ENCODE measurements around the gene BICDL2.
"Not testable (repeated sequence)": the region's sequence is repeated elsewhere in the genome, so short reads cannot be mapped to it uniquely, and the experiment has no call there.

The BICDL2 gene

DNA sequence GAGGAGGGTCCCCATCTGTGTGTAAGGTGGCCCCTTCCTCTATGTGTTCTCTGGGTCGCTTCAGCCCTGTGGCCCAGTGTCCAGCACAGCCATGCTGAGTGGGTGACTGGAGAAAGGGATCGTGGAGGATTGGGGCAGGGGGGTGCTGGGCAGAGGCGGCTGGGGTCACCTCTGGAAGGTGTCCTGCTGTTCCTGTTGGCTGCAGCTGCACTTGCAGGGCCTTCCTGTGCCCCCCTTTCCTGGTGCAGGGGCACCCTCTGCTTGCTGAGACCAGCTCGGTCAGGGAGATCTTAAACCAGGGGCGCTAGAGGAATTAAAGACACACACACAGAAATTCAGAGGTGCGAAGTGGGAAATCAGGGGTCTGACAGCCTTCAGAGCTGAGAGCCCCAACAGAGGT is 39.8 kb upstream of the BICDL2 start:
- H3K27ac ChIP-seq = no peak overlapping the region
- TF ChIP-seq, protein P1, sequence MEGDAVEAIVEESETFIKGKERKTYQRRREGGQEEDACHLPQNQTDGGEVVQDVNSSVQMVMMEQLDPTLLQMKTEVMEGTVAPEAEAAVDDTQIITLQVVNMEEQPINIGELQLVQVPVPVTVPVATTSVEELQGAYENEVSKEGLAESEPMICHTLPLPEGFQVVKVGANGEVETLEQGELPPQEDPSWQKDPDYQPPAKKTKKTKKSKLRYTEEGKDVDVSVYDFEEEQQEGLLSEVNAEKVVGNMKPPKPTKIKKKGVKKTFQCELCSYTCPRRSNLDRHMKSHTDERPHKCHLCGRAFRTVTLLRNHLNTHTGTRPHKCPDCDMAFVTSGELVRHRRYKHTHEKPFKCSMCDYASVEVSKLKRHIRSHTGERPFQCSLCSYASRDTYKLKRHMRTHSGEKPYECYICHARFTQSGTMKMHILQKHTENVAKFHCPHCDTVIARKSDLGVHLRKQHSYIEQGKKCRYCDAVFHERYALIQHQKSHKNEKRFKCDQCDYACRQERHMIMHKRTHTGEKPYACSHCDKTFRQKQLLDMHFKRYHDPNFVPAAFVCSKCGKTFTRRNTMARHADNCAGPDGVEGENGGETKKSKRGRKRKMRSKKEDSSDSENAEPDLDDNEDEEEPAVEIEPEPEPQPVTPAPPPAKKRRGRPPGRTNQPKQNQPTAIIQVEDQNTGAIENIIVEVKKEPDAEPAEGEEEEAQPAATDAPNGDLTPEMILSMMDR (IDR thresholded peaks at IDR 0.05) = no peak
- no peak for TF ChIP-seq ZFX (IDR thresholded peaks at IDR 0.05; ENCODE audit: borderline replicate concordance)

GRCh38 chr16:3075946-3076345 is 39.2 kb upstream of the BICDL2 start:
- H3K27ac ChIP-seq = not testable (repeated sequence)

- no peak overlapping the region for H3K27ac ChIP-seq
- TF ChIP-seq, protein P1 (IDR thresholded peaks at IDR 0.05) = no peak
- no peak for TF ChIP-seq ZFX (IDR thresholded peaks at IDR 0.05; ENCODE audit: borderline replicate concordance)
Observed at GRCh38 chr16:3075523-3075915, 38.8 kb upstream of the BICDL2 start.

DNA sequence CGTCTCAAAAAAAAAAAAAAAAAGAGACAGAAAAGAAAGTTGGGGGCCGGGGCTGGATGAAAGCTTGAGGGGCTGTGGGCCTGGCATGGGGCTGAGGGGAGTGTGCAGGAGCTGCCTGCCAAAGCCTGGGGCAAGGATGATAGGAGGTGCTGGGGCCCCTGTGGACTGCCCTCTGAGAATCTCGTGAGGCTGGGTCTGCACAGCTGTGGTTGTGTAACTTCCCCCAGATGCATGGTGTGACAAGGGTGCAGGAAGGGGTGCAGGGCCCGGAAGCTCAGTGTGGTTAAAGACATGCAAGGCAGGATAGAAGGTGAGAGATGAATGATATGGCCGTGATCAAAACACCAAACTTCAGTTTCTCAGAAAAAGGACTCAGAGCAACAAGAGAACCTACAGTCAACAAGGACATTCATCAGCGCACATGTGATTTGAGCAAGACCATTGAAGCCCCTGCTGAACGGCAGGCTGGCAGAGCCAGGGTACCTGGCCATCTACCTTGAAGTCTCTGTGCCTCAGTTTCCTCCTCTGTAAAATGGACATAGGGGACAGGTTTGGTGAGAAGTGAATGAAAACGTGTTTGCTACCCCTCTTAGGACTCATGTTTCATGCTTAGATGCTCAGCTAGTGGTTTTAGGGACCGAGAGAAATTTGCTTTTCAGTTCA is 38.2 kb upstream of the BICDL2 start:
- H3K27ac ChIP-seq = no peak overlapping the region
- no peak for TF ChIP-seq ZFX (IDR thresholded peaks at IDR 0.05; ENCODE audit: borderline replicate concordance)
- TF ChIP-seq, protein P1 (IDR thresholded peaks at IDR 0.05) = no peak

DNA sequence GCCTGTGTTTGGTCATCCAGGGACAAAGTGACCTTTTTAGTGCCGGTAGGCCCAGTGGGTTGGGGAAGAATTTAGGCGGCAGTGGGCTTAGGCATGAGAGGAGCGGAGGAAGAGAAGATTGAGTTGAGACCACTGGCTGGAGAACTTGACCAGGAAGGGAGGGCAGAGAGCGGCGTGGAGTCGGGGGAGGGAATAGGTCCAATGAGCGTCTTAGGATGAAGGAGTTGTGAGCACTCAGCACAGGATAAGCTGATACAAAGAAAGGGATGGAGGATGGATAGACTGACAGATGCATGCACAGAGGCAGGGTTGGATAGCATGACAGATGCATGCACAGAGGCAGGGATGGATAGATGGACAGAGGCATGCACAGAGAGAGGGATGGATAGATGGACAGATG is 36.7 kb upstream of the BICDL2 start:
- H3K27ac ChIP-seq = no peak overlapping the region
- TF ChIP-seq ZFX (IDR thresholded peaks at IDR 0.05; ENCODE audit: borderline replicate concordance) = no peak
- TF ChIP-seq, protein P1 (IDR thresholded peaks at IDR 0.05) = no peak

DNA sequence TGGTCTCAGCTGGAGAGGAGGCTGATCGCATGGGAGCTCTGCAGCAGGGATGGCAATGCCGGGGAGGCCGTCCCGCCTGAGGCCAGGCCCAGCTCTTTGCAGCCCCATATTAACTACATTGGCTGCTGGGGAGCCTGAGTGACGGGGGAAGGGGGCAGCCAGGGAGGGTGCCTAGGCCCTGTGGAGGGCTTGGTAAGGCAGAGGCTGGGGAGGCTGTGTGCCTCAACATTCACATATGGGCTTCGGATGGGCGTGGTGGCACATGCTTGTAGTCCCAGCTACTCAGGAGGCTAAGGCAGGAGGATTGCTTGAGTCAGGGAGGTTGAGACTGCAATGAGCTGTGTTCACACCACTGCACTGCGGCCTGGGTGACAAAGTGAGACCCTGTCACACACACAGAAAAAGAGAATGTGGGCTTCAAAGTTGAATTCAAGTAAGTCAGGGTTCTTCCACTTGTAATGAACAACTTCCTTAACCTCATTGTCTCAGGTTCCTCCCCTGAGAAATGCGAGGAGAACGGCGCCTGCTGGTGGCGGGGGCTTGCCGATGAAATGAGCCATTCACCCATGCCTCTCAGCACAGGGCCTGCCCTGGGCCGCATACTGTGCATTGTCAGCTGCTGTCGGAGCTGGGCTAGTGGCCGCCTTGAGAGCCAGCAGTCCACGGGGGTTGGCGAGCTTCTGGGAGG is 36.0 kb upstream of the BICDL2 start:
- H3K27ac ChIP-seq = not testable (repeated sequence)

DNA sequence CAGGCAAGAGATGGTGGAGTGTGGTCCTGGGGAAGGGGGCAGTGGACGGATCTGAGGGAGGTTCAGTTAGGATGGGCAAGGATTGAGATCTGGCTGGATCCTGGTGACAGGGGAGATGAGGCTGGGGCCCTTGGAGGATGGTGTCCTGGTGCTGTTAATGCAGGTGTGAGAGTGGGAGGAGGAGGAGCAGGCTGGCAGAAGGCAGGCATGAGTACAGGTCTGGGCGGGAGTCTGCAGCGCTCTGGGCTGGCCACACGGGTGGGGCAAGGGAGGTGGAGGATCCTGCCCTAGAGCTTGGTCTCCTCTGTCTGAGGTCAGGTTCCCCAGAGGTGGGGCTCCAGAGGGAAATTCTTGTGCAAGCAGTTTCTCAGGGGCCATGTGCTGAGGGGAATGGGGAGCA is 35.4 kb upstream of the BICDL2 start:
- not testable (repeated sequence) for H3K27ac ChIP-seq

DNA sequence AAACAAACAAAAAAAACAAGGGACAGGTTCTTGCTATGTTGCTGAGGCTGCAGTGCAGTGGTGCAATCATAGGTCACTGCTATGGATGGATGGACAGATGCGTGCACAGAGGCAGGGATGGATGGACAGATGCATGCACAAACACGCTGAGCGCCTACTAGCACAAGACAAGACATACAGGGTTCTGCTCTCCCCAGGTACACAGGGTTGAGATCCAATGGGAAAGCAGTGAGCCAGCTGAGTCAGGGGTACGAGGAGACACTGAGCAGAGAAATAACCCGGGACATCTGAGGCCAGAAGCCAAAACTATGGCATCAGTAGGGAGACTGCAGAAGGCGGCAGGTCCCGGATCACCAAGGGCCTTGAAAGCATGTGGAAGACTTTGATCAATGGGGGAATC is 34.9 kb upstream of the BICDL2 start:
- TF ChIP-seq ZFX (IDR thresholded peaks at IDR 0.05; ENCODE audit: borderline replicate concordance) = no peak
- TF ChIP-seq, protein P1 (IDR thresholded peaks at IDR 0.05) = no peak
- no peak overlapping the region for H3K27ac ChIP-seq

DNA sequence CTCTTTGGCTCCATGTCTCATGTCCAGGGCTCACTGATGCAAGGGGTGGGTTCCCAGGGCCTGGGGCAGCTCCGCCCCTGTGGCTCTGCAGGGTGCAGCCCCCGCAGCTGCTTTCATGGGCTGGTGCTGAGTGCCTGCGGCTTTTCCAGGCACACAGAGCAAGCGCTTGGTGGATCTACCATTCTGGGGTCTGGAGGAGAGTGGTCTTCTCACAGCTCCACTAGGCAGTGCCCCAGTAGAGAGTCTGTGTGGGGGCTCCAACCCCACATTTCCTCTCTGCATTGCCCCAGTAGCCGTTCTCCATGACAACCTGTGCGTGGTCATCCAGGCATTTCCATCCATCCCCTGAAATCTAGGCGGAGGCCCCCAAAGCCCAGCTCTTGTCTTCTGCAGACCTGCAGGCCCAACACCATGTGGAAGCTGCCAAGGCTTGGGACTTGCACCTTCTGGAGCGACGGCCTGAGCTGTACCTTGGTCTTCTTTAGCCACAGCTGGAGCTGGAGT is 33.9 kb upstream of the BICDL2 start:
- TF ChIP-seq ZFX (IDR thresholded peaks at IDR 0.05; ENCODE audit: borderline replicate concordance) = no peak
- TF ChIP-seq, protein P1 (IDR thresholded peaks at IDR 0.05) = no peak
- no peak overlapping the region for H3K27ac ChIP-seq

DNA sequence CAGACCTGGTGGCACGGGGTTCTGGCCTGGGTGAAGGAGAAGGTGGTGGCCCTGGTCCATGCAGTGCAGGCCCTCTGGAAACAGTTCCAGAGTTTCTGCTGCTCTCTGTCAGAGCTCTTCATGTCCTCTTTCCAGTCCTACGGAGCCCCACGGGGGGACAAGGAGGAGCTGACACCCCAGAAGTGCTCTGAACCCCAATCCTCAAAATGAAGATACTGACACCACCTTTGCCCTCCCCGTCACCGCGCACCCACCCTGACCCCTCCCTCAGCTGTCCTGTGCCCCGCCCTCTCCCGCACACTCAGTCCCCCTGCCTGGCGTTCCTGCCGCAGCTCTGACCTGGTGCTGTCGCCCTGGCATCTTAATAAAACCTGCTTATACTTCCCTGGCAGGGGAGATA is 32.4 kb upstream of the BICDL2 start:
- not testable (repeated sequence) for H3K27ac ChIP-seq

All from 22Rv1 (cell line).